GM21723 (cell line): Measurements from ENCODE around the gene PHGDH.

Experiments
- ATAC-seq: cut with Tn5 transposase; IDR thresholded peaks from one replicate; pipeline ENCODE4 v1.9.1; 2021; ENCODE audit warnings: mild to moderate bottlenecking, moderate library complexity; ENCODE audit not compliant: unreplicated experiment

PHGDH gene

GRCh38 chr1:119731060-119731459 lies 19.3 kb downstream of the PHGDH start:
- ATAC-seq: no peak

DNA sequence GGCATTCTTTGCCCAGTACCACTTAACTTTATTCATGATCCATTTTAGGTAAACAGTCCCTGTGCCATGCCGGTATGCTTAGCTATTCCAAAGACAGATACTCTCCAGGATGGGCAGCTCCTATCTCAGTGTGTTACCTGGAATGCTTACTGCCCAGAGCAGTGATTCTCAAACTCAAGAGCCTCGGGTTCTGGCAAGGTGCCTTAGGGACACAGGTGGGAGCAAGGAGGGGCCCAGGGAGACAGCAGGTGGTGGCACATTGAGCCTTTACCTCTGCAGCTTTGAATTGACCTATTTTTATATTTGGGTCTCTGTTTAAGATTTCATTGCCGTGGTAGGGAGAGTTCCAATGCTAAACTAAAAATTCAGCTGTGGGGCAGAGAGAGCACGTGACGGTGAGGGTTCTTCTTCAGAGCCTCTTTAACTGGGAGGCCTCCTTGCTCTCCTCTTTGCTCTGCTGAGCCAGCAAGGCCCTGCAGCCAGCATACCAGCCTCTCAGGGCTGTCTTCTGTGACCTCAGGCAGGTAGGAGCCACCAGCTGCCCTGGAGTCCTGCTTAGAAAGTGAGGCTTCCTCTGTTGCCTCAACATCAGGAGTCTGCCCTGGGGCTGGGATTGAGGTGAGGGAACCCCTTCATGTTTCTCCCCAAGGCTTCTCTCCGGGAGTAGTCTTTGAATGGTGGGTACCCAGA lies 20.2 kb downstream of the PHGDH start:
- ATAC-seq: no peak

DNA sequence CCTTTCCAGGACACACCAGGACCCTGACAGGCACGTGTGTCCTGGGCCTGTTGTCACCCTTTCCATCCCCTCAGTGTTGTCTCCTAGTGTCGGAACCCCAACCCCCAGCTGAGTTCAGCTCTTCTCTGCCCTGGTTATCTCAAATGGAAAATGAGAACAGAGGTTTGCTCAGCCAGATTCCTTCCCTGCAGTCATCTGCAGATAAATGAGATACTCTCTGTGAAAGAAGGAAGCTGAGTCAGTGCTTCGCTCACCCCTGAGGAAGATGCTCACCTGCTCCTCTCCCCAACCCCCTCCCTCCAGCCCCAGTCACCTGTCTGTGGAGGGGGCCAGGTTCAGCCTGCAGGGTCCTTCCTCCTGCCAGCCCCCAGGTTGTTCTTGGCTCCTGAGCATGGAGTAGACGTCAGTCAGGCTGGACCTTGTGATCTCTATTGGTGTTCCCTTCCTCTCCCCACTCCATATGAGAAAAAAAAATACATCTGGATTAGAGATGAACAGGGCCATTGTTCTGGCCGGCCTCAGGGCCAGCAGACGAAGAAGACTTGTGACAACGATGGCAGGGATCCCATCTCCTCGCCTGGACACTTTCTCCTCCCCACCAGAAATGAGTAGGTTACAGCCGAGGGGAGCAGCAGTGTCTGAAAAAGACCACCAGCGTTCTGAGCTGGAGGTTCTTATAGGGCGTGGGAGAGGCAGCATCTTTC lies 20.9 kb downstream of the PHGDH start:
- no peak for ATAC-seq

DNA sequence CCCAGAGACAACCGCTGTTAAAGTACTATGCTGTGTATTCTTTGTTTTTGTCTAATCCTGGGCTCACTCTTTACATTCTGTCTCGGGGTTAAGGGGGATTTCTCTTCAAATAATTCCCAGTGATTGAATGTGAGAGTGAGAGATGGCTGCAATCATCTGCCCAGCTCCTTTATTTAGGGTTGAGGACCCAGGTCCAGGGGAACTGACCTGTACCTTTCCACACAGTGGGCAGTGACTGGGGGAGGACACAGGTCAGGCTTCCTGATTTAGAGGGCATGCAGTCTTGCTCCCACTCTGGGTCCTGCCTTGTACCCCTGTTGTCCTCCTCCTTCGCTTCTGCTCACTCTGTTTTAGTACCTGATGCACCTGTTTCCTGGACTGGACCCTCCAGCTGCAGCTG lies 22.0 kb downstream of the PHGDH start:
- no peak for ATAC-seq

DNA sequence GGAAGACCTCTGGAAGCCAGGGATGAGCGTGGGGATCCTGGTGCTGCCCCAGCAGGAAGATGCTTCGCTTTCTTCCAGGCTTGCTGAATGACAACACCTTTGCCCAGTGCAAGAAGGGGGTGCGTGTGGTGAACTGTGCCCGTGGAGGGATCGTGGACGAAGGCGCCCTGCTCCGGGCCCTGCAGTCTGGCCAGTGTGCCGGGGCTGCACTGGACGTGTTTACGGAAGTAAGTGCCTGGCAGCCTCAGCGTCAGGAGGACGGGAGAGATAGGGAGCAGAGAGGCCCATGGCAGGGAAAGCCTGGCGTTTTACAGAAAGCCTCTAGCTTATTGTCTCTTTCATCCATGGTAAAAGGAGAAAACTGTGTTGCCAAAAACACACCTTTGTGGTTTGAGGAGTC lies 23.5 kb downstream of the PHGDH start:
- ATAC-seq: no peak

- ATAC-seq: no peak
Measured at GRCh38 chr1:119736649-119737039, 24.9 kb downstream of the PHGDH start.

- no peak for ATAC-seq
Measured at GRCh38 chr1:119737040-119737682, 25.4 kb downstream of the PHGDH start.

- ATAC-seq: no peak
Measured at GRCh38 chr1:119738100-119738720, 26.5 kb downstream of the PHGDH start.

DNA sequence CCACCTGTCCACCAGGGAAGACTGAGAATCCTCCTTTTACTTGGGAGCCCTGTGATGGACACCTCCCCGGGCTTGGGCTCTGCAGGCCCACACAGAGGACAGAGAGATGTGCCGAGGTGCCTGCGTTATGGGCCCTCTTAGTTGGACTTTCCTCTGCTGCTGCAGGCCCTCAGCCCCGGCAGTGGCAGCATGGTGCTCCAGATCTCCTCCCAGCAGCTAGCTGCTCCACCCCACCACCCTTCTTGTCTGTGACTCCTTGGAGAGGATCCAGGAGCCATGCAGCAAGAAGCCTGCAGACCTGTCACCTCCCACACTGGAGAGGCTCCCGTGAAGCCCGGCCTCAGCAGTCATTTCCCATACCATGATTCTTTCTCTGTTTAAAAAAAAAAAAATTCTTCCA lies 27.4 kb downstream of the PHGDH start:
- no peak for ATAC-seq

DNA sequence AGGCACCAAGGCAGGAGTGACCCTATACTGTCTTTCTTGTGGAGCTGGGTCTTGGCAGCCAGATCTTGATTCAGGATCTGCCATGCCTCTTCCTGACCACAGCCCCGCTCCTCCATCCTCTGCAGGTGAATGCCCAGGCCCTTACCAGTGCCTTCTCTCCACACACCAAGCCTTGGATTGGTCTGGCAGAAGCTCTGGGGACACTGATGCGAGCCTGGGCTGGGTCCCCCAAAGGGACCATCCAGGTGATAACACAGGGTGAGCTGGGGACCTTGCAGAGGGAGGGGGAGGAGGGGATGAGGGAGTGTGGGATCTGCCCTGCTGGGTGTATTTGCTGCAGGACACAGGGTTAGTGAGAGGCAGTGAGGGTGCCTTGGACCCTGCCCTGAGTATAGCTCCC lies 28.5 kb downstream of the PHGDH start:
- no peak for ATAC-seq

DNA sequence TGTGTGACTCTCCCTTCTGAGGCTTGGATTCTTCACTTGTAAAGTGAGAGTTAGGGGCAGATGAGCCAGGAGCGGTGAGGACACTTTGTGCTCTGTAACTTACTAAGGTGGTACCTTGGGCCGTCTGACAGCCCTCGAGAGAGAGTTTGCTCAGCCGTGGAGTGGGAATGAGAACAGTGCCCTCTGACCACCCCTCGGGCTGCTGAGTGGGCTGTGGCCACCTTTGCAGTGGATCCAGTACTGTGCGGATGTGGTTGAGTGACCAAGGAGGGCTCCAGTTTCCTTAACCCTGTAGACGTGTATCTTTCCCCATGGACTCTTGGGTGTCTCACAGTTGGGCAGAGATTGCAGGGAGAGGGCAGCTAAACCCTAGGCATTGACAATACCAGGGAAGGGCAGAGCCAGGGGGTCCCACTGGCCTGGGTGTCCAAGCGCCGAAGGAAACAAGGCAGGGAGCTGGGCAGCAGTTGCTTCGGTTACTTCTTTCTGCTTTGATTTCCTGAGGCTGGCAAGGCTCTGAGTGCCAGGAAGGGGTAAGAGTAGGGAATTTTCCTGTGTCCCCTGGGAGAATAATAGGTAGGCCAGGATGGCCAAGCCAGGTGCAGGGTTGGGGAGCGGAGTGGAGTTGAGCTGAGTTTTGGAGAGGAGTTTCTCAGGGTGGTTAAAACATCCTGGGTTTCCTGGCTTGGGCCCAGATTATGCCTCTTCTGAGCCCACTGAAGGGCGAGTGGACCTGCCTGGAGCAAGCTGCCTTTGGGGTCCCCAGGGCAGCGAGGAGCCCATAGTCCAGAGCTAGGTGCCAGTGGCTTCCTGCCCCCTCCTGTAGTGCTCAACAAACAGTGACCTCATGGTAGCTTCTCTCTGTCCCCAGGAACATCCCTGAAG lies 29.4 kb downstream of the PHGDH start:
- no peak for ATAC-seq

DNA sequence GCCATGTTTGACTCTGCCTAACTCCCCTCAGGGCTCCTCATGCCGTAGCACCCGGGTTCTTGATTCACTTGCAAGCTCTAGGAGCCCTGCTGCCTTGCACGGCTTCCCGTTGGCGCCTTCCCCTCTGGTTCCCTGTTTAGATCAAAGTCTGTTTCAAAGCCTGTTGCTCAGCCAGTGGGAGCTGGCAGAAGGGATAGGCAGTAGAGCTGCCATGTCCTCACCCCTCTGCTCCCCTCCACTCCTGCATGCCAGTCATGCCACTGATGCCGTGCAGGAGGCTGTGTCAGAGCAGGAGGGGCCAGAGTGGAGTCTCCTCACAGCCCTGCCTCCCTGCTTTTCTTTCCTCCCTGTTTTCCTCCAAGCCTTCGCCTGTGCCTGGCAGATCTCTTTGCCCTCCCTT lies 30.5 kb downstream of the PHGDH start:
- ATAC-seq: no peak

DNA sequence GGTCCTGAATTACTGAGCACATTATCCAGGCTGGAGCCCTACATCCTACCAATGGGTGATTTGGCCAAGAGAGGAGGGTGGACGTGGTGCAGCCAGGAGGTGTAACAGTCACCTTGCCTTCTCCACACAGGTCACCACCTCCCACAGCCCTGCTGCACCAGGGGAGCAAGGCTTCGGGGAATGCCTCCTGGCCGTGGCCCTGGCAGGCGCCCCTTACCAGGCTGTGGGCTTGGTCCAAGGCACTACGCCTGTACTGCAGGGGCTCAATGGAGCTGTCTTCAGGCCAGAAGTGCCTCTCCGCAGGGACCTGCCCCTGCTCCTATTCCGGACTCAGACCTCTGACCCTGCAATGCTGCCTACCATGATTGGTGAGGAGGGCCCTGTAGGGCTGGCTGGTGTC lies 30.9 kb downstream of the PHGDH start:
- ATAC-seq: no peak

GRCh38 chr1:119743308-119743707 lies 31.6 kb downstream of the PHGDH start:
- ATAC-seq: no peak

DNA sequence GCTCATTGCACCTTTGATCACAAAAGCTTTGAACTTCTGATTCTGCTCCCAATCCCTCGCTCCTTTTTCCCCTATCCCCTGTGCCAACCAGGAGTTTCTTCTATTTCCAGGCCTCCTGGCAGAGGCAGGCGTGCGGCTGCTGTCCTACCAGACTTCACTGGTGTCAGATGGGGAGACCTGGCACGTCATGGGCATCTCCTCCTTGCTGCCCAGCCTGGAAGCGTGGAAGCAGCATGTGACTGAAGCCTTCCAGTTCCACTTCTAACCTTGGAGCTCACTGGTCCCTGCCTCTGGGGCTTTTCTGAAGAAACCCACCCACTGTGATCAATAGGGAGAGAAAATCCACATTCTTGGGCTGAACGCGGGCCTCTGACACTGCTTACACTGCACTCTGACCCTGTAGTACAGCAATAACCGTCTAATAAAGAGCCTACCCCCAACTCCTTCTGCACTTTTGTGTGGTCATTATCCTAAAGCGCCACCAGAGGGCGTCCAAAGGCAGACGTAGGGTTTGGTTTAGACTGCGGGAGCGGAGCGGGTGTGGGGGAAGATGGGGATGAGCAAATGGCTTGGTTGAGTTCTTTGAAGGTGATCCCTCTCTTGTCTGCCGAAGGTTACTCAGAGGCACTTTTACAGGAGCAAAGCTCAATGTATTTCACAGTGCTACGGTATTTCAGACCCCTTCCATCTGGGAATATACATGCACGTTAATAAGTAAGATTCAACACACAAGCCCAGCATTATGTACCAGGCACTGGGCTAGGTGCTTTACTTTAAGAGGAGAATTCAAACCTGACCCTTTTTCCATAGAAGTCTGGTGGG lies 32.3 kb downstream of the PHGDH start:
- peak; percentile 83 for ATAC-seq

DNA sequence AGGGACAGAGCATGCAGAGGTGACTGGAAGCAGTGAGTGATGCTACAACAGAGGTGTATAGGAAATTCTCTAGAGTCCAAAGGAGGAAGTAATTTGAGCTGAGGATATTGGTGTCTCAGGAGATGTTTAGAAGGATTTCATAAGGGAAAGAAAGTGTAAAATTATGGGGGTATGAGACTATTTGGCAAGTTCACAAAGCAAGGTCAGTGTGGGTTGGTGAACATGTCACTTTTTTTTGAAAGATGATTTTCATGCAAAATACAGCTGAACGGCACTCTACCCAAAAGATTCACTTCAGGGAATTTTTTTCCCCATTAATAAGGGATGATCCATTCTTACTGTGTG lies 32.8 kb downstream of the PHGDH start:
- ATAC-seq: no peak

DNA sequence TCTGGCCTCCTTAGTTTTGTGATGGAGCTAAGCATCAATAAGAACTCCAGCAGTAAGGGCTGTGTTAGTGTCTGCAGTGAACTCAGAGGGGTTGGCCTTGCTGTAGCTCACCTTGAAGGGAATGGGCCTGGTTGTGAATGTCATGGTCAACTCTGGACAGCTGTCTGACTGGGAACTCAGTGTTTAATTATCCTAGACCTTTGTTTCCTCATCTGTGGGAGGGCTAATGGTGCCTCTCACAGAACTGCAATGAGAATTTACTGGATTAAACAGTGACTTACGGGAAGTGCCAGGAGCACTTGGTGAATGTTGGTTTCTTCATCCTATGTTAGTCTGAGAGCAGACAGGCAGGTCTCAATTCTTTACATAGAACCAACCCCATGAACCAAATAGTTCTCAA lies 33.3 kb downstream of the PHGDH start:
- no peak for ATAC-seq

DNA sequence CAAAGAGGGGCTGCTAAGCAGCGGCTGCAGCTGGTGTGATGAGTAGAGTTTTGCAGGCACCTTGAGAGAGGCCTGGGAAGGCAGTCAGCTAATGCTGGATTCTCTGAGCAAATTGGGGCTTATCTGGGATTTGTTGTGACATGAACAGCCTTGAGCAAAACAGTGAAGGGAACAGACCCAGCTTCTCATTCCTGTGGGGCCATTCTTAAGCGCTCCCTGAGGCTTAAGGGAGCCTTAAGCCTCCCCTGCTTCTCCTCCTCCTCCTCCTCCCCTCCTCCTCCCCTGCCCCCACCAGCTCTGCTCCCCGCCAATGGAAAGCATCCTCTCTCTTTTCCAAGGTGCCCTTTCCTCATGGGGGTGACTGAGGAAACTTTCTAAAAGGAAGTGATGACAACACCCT lies 35.7 kb downstream of the PHGDH start:
- no peak for ATAC-seq

- no peak for ATAC-seq
Measured at GRCh38 chr1:119748040-119748439, 36.3 kb downstream of the PHGDH start.

DNA sequence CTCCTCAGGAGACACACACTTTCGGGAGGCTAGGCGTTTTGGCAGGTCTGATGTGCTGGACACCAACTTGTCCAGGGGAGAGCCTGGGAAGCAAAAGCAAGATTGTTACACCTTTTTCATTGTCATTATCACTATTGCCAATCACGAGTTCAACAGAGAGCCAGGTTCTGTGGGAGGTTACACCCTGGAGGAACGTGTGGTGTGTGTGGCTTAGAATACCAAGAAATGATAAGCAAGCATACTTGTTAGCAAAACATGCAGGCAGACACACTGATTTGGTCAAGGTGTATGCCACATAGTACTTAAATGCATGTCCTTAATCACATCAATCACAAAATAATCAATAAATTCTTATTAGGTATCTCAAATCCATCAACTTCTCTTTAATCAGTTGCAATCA lies 40.9 kb downstream of the PHGDH start:
- ATAC-seq: no peak
